GM12892 (cell line): ENCODE results near the gene MS4A8.
"Not testable (repeated sequence)": the region's sequence is repeated elsewhere in the genome, so short reads cannot be mapped to it uniquely, and the experiment has no call there.

Experiments
- POLR2A ChIP-seq: IDR thresholded peaks from 2 replicates; pipeline ENCODE4 v1.6.1; 2011; ENCODE audit warnings: low read depth, low read length, control low read depth
- TAF1 ChIP-seq: IDR thresholded peaks from 2 replicates; pipeline ENCODE4 v1.6.1; 2011; ENCODE audit warnings: low read depth, mild to moderate bottlenecking, control low read depth, low read length, borderline replicate concordance

DNA sequence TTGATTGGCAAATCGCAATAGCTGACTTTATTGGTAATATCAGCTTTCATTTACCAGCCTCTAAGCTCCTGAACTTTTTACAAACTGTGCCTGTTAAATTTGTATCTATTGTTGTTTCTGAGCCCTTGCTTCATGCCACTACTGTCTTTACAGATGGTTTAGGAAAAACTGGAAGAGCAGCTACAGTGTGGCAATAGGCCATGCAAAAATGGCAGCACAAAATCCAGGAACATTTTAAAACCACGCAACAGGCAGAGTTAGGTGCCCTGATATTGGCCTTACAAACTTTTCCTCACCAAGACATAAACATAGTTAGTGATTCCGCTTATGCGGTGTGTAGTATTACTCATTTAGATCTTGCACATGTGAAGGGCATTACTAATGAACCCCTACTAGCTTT is 59.3 kb downstream of the MS4A8 start:
- TF ChIP-seq TAF1, POLR2A: not testable (repeated sequence)
